HG03521 (cell line): ENCODE data around the gene CACNA2D3.

Source experiments
- ATAC-seq: cut with Tn5 transposase; IDR thresholded peaks from one replicate; pipeline ENCODE4 v1.9.1; 2021; ENCODE audit warnings: mild to moderate bottlenecking, moderate library complexity; ENCODE audit not compliant: unreplicated experiment

The CACNA2D3 gene

GRCh38 chr3:54517424-54517823 lies 395.1 kb downstream of the CACNA2D3 start:
- no peak for ATAC-seq

GRCh38 chr3:54518011-54518675 lies 395.8 kb downstream of the CACNA2D3 start:
- no peak for ATAC-seq

DNA sequence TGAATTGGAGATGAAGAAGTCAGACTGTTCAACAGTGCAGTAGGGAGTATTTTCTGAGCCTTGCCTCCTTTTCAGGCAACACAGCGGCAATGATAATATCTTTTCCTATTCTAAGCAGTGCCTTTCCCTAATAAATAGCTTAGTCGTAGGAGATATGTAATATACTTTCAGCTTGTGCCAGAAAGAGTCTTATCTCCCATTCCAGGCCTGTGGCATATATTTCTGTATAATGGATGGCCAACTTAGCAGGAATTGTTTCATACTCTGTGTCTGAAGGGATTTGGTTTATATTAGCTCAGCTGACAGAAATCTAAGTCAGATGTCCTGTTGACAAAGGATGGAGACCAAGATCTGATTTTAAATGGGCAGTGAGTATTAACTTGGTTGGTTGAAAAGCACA lies 397.1 kb downstream of the CACNA2D3 start:
- no peak for ATAC-seq

- ATAC-seq, result no peak
Observed at GRCh38 chr3:54520060-54520459, 397.7 kb downstream of the CACNA2D3 start.

DNA sequence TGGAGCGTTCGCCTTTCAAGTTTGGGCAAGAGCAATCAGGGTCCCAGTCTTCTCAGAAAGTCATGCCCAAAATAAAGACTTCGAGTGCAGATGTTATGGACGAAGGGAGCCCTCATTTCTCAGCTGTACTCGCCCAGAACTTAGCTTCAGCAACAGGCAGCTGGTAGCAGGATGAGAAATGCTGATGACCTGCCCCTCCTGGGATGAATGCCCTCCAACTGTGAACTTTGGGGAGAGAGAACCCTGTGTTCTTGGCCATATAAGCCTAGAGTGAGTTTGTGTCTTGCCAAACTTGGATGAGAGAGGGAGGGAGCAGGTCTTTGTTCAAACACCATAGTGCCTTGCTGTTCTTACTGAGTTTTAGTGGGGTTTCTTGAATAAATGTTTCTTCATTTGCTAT lies 405.2 kb downstream of the CACNA2D3 start:
- ATAC-seq, result no peak

DNA sequence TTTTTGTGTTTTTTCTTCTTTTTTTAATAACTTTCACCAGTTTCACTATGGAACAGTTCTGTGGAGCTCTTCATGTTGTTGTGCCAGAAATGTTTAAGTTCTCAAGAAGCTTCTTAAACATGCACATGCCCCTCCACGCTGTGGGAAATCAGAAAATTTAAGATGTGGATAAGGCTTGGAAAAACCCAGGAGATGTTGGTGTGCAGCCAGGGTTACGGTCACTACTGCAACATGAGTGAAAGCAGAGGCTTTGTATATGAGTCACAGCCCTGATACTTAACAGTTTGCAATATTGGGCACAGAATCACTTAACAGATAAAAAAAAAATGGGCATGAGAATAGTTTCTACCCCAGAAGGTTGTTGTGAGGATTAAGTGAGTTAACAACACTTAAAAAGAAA lies 405.6 kb downstream of the CACNA2D3 start:
- ATAC-seq, result no peak

- no peak for ATAC-seq
Observed at GRCh38 chr3:54528668-54529067, 406.3 kb downstream of the CACNA2D3 start.

GRCh38 chr3:54530091-54530490 lies 407.7 kb downstream of the CACNA2D3 start:
- no peak for ATAC-seq

GRCh38 chr3:54530944-54531343 lies 408.6 kb downstream of the CACNA2D3 start:
- ATAC-seq, result no peak

DNA sequence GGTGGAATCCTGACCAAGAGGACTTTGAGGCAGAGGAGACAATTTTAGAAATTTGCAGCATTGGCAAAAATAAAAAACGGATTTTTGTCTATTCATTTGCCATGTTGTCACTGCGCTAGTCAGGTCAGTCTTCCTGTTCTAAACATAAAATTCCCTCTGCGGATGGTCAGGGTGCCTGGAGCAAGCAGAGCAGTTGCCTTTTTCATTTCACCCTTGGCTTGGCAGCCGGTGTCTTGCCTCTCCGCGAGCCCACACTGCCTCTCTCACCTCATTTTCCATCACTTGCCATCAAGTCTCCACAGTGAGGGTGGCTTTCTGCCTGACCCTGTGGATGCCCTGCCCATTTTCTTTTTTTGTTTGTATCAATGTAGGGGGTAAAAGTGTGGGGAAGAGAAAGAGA lies 409.4 kb downstream of the CACNA2D3 start:
- ATAC-seq, result no peak

GRCh38 chr3:54533856-54534255 lies 411.5 kb downstream of the CACNA2D3 start:
- no peak for ATAC-seq

DNA sequence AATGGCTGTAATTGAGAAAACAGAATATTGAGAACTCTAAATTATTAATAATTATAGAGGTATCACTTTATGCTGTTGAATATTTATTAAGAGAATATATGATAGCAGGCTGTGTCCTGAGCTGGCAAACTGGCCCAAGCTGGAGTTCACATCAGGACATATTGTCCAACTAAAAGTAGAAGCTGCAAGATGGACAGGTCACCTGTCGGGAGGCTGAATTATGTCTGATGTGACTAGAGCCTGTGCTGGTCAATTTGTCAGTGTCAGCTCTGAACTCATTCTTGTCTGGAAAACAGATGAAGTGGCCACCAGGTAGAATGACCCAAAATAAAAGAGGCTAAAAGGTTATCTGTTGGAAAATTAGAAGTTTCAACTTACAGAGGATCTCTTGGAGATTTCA lies 413.3 kb downstream of the CACNA2D3 start:
- ATAC-seq, result no peak

GRCh38 chr3:54536450-54536849 lies 414.1 kb downstream of the CACNA2D3 start:
- ATAC-seq, result no peak

DNA sequence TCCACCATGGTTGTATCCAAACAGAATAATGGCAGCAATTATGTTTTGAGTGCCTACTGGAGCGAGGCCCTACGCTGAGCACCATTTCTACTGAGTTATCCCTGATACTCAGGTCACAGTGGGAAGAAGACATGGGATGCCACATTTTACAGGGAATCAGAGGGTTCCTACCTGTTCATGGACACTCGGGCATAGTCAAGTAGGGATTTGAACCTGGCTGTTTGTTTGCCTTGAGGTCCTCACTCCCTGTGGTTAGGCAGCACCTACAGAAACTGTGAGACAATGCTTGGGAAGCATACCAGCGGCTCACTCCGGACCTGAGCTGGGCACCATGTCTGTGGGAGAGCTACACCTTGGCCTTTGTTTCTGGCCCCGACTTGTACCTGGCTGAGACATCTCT lies 415.2 kb downstream of the CACNA2D3 start:
- ATAC-seq, result no peak

DNA sequence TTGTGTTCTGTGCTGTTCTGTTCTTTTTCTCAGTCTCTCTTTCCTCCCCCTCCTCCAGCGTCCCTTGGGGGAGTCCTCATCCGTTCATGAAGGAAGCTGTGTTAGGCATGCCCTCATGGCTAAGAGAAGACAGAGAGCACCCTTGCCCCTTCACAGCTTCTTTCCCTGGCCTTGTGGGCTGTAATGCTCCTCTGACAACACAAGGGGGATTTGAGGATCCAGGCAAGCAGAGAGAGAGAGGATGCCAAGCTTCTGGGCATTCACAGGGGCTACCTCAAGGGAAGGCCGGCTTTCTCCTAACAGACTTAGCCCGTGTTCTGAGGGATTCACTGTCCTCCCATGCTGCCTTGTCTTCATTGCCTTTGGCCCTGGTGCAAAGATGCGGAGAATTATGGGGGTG lies 416.0 kb downstream of the CACNA2D3 start:
- no peak for ATAC-seq

DNA sequence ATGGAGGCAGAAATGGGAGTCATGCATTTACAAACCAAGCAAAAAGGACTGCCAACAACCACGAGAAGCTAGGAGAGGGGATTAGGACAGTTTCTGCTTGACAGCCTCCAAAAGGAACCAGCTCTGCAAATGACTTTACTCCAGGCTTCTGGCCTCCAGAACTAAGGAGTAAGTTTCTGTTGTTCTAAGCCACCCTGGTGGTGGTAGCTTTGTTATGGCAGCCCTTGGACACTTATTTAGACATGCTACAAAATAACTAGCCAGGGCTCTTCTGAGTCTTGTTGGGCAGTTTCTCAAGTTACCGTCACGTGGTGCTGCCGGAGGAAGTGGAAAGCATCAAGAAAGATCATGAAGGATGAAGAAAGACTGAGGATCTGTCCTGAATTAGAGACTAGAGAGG lies 419.0 kb downstream of the CACNA2D3 start:
- ATAC-seq, result no peak

DNA sequence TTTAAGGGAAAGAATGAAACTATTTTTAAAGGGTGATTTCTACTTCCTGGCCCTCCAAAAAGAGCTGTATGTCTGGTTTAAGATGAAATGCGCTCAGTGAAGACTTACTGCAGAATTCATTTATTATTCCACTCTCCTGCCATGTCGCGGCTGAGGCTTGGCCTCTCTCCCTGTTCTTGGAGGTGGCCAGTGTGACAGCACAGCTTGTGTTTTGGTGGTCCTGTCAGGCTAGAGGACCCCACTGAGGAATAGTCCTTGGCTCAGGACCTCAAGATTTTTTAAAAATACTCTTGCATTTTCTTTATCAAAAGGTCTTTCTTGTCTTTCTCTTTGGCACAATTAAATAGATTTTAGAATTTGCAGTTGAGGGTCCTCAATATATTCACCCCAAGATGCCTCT lies 421.1 kb downstream of the CACNA2D3 start:
- no peak for ATAC-seq

- ATAC-seq, result no peak
Observed at GRCh38 chr3:54547051-54547450, 424.7 kb downstream of the CACNA2D3 start.

DNA sequence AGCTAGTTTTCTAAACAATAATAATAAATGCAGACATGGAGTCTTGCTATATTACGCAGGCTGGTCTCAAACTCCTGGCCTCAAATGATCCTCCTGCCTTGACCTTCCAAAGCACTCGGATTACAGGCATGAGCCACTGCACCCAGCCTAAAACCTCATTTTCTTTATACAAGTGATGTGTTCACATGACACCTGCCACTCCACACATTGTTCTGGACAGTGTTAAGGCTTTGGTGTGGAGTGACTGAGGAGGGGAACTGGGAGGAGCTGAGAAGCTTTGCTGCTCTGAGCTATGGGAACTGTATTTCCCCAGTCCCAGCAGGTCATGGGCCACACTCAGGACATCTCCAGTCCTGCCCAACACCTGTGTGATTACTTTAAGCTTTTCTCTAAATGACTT lies 425.5 kb downstream of the CACNA2D3 start:
- ATAC-seq, result no peak

- no peak for ATAC-seq
Observed at GRCh38 chr3:54549607-54550220, 427.4 kb downstream of the CACNA2D3 start.

DNA sequence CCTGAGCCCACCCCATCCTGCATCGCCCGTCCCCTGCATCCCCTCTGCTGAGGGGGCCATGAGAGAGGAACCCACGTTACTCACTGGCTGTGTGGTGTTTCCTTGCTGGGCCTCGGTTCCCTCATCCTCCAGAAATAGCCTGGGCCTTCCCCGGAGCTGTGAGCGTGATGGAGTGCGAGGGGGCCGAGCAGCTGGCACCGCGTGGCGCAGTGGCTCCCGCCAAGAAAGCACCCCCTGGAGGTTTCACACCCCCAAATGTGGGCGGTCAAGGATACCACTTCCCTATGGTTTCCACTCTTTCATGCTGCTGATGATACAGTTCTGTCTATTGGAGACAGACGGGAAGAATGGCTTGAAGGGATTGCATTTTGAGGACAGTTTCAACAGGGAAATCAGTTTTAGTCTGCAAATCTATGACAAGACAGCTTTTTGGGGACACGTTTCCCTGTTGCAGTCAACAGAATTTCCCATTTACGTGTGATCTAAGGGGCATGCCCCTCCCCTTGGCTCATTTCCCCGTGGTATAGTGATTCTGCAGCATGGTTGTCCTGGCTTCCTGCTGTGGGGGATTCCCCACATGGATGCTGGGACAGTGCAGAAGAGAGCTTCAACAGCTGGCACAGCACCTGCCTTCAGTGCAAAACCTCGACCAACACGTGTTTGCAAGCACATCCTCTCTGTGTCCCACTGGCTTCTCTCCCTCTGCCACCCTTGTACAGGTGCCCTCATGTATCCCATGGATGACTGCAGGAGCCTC lies 428.0 kb downstream of the CACNA2D3 start:
- no peak for ATAC-seq

- no peak for ATAC-seq
Observed at GRCh38 chr3:54556630-54557029, 434.3 kb downstream of the CACNA2D3 start.
